ENCODE results near the gene TRIM21. TPM values are rescaled to one million over a fixed set of nuclear protein-coding genes. Genes with fewer than 3 reads are reported as not detected.
A peak's percentile ranks its signal among the peaks of the same experiment; 100 is the strongest.

TRIM21 gene
- total and polyA plus RNA-seq, 2 of the 13 experiments (the other 11 are each of a cell fraction or from before 2014, with no cell fraction given), result 6.2 to 9.6 TPM

GRCh38 chr11:4393209-4393857, at the start of gene TRIM21 (continued):
- TF ChIP-seq ZNF44 (CRISPR knock-in tag; IDR thresholded peaks at IDR 0.05) (no peak), RFX1 (IDR thresholded peaks at IDR 0.05) (no peak), HNRNPLL (IDR thresholded peaks at IDR 0.05; ENCODE audit: low read depth, low read length, poor library complexity, severe bottlenecking) (peak; percentile 25), HOXA7 (CRISPR knock-in tag; IDR thresholded peaks at IDR 0.05) (no peak), ELF1 (CRISPR knock-in tag; IDR thresholded peaks at IDR 0.05) (peak; percentile 66), POLR2A (IDR thresholded peaks at IDR 0.05; ENCODE audit: insufficient read depth in 1 of 2, low read depth in 2 of 2, low read length in 2 of 2) (peak in 1 of 2 experiments; percentile 49; a peak in 2 of 4 replicates), ZNF350 (CRISPR knock-in tag; IDR thresholded peaks at IDR 0.05; ENCODE audit: borderline replicate concordance, low read depth) (peak; percentile 46; the same call in 1 of the 2 replicates), ZSCAN9 (CRISPR knock-in tag; IDR thresholded peaks at IDR 0.05; ENCODE audit: borderline replicate concordance) (no peak), ZNF672 (CRISPR knock-in tag; IDR thresholded peaks at IDR 0.05) (no peak), DR1 (CRISPR knock-in tag; IDR thresholded peaks at IDR 0.05) (0 out of 2 replicates have a peak, but pooled peaks have one; percentile 28), POGZ (CRISPR knock-in tag; IDR thresholded peaks at IDR 0.05) (0 out of 2 replicates have a peak, but pooled peaks have one; percentile 27), ZNF501 (CRISPR knock-in tag; IDR thresholded peaks at IDR 0.05) (peak; percentile 26; the same call in 1 of the 2 replicates), GABPB1 (CRISPR knock-in tag; IDR thresholded peaks at IDR 0.05) (peak; percentile 75), ZNF552 (CRISPR knock-in tag; IDR thresholded peaks at IDR 0.05; ENCODE audit: borderline replicate concordance) (no peak), DMAP1 (CRISPR knock-in tag; IDR thresholded peaks at IDR 0.05) (peak; percentile 42; the same call in 1 of the 2 replicates), ZNF761 (CRISPR knock-in tag; conservative IDR thresholded peaks at IDR 0.05) (0 out of 2 replicates have a peak, but pooled peaks have one; percentile 15), PHF20 (CRISPR knock-in tag; IDR thresholded peaks at IDR 0.05) (peak; percentile 25; the same call in 1 of the 2 replicates), RFX5 (IDR thresholded peaks at IDR 0.05; ENCODE audit: low read depth, low read length) (no peak), IKZF5 (CRISPR knock-in tag; IDR thresholded peaks at IDR 0.05) (no peak), NR2C2 (CRISPR knock-in tag; IDR thresholded peaks at IDR 0.05; ENCODE audit: borderline replicate concordance) (no peak), ZSCAN12 (CRISPR knock-in tag; IDR thresholded peaks at IDR 0.05) (no peak), ZNF30 (CRISPR knock-in tag; IDR thresholded peaks at IDR 0.05) (no peak), PCBP1 (IDR thresholded peaks at IDR 0.05; ENCODE audit: borderline replicate concordance, low read depth, low read length) (no peak), ZNF644 (CRISPR knock-in tag; IDR thresholded peaks at IDR 0.05; ENCODE audit: low read depth) (no peak), ZSCAN30 (CRISPR knock-in tag; IDR thresholded peaks at IDR 0.05) (no peak)
- TF ChIP-seq, protein P1, sequence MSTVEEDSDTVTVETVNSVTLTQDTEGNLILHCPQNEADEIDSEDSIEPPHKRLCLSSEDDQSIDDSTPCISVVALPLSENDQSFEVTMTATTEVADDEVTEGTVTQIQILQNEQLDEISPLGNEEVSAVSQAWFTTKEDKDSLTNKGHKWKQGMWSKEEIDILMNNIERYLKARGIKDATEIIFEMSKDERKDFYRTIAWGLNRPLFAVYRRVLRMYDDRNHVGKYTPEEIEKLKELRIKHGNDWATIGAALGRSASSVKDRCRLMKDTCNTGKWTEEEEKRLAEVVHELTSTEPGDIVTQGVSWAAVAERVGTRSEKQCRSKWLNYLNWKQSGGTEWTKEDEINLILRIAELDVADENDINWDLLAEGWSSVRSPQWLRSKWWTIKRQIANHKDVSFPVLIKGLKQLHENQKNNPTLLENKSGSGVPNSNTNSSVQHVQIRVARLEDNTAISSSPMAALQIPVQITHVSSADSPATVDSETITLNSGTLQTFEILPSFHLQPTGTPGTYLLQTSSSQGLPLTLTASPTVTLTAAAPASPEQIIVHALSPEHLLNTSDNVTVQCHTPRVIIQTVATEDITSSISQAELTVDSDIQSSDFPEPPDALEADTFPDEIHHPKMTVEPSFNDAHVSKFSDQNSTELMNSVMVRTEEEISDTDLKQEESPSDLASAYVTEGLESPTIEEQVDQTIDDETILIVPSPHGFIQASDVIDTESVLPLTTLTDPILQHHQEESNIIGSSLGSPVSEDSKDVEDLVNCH (CRISPR knock-in tag; IDR thresholded peaks at IDR 0.05), result no peak
- TF ChIP-seq, protein P2, sequence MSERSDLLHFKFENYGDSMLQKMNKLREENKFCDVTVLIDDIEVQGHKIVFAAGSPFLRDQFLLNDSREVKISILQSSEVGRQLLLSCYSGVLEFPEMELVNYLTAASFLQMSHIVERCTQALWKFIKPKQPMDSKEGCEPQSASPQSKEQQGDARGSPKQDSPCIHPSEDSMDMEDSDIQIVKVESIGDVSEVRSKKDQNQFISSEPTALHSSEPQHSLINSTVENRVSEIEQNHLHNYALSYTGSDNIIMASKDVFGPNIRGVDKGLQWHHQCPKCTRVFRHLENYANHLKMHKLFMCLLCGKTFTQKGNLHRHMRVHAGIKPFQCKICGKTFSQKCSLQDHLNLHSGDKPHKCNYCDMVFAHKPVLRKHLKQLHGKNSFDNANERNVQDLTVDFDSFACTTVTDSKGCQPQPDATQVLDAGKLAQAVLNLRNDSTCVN (CRISPR knock-in tag; IDR thresholded peaks at IDR 0.05; ENCODE audit: borderline replicate concordance), result no peak
